AG08395 (cell line): ENCODE data around the gene RBCK1.

ENCODE experiments used
- DNase-seq: peaks from one replicate; pipeline ENCODE4 v3.0.0; 2012; ENCODE audit warnings: mixed read lengths, low spot score

Gene RBCK1

GRCh38 chr20:399182-399707, 8.9 kb upstream of the RBCK1 start:
- no peak for DNase-seq

DNA sequence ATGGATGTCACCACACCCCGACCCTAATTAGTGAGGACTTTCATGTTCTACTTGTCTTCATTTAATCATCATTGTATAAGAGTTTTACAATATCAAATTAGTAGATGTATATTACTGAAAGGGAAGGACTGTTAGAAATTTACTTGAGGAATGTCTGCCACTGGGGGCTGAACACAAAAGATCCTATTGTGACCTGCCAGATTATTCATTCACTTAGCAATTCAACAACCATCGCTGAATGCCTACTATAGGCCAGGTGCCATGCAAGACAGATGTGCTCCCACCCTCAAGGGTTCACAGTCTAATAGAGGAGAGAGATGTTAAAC, 8.0 kb upstream of the RBCK1 start:
- no peak for DNase-seq

DNA sequence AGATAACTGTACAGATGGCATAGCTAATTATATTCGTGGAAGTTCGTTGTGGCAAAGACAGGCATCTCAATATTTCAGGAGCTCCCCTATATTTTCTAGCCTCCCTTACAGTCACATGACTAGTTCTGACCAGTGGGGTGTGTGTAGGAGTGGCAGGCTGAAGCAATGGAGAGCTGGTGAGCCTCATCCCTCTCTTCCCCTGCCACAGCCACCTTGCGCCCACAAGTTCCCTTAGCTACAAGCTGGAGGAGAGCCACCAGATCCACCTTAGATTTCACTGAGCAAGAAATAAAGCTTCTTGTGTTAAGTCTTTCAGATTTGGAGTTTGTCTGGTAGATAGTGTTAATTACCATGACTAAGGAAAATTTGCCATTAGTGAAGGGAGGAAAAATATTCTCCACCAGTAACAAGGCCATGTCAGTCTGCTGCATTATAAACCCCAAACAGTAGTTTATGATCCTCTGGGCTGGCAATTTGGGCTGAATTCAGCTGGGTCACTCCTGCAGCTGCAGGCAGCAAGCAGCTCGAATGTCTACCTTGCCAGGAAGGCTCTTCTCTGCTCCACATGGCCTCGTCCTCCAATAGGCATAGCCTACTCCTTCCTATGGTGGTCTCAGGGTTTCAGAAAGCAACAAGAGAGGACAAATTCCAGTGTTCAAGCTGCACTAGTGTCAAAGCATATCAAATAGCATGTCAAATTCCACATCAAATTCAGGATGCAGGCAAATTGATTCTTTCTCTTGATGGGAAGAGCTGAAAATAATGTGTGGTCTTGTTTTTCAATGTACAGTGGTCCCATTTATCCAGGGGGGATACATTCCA, 7.4 kb upstream of the RBCK1 start:
- DNase-seq: no peak

- no peak for DNase-seq
Observed at GRCh38 chr20:401682-402495, 6.2 kb upstream of the RBCK1 start.

DNA sequence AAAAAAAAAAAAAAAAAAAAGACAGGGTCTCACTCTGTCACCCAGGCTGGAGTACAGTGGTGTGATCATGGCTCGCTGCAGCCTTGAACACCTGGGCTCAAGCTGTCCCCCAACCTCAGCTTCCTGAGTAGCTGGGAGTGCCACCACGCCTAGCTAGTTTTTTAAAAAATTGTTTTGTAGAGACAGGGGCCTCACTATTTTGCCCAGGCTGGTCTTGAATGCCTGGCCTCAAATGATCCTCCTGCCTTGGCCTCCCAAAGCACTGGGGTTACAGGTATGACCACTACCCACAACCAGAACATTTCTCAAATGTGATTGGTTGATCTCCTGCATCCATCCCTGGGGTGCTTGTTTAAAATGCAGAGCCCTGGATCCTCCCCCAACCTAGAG, 5.6 kb upstream of the RBCK1 start:
- DNase-seq: no peak

DNA sequence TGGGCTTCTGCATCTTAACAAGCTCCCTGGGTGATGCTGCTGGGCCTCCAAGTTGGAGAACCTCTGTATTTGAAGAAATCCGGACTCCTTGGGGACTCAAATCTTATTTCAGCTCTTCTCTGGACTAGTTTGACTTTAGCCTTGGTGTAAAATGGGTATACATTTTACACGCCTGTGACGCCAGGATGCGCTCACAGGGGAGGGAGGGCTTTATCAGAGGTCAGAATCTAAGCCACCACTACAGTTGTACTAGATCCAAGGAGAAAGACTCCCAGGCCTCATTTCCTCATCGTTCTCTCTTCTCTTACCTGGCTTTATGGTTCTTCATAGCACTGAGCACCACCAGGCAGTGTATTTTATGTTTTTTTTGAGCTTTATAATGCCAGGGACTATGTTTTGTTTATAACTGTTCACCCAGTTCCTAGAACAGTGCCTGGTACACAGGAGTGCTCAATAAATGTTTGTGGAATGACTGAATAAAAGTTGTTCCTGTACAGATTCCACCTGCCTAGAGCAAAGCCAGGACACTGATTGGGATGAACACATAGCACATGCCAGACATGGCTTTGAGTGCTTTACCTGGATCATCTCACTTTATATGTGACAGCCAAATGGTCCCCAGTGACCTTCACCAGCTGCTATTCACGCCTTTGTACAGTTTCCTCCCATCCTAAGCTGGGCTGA, 5.1 kb upstream of the RBCK1 start:
- DNase-seq: no peak

DNA sequence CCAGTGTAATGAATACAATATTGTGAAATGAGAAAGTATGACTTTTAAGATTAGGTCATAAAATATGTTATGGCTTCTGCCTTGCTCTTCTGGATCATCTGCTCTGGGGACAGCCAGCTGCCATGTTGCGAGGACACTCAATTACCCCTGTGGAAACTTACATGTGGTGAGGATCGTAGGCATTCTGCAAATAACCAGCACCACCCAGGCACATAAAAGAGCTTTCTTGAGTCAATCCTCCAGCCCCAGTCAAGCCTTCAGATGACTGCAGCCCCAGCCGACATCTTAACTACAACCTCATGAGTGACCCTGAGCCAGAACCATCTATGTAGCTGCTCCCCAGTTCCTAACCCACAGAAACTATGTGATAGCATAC, 4.5 kb upstream of the RBCK1 start:
- no peak for DNase-seq

GRCh38 chr20:404088-404487, 4.0 kb upstream of the RBCK1 start:
- DNase-seq: no peak

DNA sequence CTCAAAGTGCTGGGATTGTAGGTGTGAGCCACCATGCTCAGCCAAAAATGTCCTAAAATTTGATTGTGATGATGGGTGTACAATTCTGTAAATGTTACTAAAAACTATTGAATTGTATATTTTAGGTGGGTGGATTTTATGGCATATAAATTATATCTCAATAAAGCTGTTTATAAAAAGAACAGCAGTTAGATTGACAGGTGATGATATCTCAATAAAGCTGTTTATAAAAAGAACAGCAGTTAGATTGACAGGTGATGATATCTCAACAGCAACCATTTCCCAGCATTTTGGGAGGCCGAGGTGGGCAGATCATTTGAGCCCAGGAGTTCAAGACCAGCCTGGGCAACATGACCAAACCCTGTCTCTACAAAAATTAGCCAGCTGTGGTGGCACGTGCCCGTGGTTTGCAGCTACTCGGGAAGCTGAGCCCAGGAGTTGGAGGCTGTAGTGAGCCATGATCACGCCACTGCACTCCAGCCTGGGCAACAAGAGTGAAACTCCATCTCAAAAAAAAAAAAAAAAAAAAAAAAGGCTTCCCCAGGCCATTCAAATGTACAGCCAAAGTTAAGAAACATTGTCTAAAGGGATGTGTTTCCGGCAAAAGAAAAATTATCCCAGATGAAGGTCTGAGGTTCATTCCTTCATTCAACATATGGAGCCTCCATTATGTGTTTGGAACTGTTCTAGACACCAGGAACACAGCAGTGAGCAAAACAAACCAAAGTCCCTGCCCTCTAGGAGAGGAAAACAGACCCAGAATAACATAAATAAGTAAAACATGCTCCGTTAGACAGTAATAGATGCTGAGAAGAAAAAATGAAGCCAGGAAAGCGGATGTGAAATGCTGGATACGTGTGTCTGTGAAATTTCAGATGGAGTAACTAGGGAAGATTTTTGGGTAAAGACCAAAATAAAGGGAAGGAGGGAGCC, 1.6 kb upstream of the RBCK1 start:
- no peak for DNase-seq

- DNase-seq: peak; percentile 93
Observed at GRCh38 chr20:407133-407952, 756 bp upstream of the RBCK1 start.

- DNase-seq: no peak
Observed at GRCh38 chr20:408843-409696, 971 bp downstream of the RBCK1 start.

DNA sequence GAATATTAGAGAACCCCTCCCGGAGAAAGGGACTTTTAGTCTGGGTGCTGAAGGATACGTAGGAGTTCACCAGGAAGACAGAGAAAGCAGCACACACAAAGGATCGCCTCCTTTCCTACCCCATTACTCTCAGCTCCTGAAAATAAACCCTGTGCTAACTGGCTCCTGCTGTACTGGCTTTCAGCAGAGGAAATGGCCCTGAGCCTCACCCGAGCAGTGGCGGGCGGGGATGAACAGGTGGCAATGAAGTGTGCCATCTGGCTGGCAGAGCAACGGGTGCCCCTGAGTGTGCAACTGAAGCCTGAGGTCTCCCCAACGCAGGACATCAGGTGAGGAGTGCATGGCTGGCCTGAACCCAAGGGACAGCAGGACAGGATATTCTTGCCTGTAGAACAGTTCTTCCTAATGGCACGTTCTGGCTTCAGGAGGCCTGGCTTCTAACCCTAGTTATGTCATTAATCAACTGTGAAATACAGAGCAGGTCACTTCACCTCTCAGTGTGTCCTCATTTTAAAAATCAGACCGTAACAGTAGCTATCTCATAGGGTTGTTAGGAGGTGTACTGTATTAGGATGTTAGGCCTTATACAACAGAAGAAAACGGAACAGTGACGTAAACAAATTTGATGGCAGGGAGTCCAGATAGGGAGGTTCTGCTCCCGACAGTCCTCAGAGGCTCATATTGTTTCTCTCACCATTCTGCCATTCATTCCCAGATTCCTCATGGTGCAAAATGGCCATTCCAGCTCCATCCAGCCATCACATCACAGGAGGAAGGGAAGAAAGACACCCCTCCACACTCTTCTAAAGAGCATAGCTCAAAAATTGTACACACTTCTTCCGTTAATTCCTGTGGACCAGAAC, 1.8 kb downstream of the RBCK1 start:
- no peak for DNase-seq

GRCh38 chr20:412081-412480, 4.0 kb downstream of the RBCK1 start:
- DNase-seq: no peak

DNA sequence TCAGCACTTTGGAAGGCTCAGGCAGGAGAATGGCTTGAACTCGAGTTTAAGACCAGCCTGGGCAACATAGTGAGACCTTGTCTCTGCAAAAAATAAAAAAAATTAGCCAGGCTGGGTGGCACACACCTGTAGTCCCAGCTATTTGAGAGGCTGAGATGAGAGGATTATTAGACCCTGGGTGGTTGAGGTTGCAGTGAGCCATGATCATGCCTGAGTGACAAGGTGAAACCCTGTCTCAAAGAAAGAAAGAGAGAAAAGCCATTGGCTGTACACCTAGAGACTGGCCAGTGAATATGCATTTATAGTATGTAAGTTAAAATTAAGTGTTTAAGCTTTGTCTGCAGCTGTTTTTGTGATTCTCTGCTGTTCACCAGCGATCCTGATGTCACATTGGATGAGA, 6.1 kb downstream of the RBCK1 start:
- no peak for DNase-seq

DNA sequence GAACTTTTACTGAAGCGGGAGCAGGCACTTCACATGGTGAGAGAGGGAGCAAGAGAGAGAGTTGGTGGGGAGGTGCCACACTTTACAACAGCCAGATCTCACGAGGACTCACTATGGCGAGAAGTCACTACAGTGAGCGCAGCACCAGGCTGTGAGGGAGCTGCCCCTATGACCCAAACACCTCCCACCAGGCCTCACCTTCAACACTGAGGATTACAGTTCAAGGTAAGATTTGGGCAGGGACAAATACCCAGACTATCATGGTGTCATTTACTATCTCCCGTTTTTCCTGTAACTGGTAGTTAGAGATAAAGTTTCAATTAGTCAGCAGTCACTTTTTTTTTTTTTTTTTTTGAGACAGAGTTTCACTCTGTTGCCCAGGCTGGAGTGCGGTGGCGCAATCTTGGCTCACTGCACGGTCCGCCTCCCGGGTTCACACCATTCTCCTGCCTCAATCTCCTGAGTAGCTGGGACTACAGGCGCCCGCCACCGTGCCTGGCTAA, 7.8 kb downstream of the RBCK1 start:
- no peak for DNase-seq

DNA sequence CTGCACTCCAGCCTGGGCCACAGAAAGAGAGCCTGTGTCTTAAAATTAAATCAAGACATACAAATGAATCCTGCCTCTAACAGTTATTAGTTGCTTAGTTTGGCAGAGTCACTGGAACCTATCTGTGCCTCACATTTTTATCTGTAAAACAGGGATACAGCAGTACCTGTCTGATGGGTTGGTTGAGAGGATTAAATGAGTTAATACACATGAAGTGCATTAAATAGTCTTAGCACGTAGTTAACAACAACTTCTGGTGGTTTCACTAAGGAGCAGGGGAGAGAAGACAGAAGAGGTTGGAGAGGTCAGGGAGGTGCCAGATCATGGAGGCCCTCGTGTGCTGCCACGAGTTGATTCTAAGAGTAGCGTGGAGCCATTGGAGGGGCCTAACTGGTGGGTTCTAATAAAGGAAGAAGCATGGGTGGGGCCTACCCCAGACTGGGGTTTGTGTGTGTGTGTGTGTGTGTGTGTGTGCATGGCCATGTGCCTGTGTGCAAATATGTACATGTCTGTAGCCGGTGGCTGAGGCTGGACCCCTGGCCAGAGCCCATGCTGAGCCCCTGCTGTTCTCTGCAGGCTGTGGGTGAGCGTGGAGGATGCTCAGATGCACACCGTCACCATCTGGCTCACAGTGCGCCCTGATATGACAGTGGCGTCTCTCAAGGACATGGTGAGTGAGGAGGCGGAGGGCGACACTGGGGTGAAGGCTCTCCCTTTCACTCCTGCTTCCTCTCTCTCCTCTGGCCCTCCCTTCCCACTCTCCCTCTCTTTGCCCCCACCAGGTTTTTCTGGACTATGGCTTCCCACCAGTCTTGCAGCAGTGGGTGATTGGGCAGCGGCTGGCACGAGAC, 9.1 kb downstream of the RBCK1 start:
- DNase-seq: no peak

DNA sequence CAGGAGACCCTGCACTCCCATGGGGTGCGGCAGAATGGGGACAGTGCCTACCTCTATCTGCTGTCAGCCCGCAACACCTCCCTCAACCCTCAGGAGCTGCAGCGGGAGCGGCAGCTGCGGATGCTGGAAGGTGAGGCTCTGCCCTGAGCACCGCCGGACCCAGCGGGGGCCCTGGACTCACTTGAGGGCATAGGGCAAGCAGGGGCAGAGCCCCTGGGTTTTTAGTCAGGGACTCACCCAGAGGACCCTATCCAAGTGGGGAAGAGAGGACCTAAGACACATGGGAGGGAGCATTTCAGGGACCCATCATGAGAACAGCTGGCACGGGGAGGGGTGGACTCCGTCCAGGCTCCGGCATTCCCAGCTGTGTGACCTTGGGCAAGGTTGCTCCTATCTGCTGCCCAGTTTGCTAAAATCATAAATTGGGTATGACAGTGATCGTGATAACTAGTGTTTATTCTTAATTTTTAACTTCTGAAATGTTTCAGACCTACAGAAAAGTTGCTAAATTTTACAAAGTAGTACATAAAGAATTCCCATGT, 9.8 kb downstream of the RBCK1 start:
- no peak for DNase-seq
